ENCODE data around the gene DTNBP1.

DTNBP1 gene

DNA sequence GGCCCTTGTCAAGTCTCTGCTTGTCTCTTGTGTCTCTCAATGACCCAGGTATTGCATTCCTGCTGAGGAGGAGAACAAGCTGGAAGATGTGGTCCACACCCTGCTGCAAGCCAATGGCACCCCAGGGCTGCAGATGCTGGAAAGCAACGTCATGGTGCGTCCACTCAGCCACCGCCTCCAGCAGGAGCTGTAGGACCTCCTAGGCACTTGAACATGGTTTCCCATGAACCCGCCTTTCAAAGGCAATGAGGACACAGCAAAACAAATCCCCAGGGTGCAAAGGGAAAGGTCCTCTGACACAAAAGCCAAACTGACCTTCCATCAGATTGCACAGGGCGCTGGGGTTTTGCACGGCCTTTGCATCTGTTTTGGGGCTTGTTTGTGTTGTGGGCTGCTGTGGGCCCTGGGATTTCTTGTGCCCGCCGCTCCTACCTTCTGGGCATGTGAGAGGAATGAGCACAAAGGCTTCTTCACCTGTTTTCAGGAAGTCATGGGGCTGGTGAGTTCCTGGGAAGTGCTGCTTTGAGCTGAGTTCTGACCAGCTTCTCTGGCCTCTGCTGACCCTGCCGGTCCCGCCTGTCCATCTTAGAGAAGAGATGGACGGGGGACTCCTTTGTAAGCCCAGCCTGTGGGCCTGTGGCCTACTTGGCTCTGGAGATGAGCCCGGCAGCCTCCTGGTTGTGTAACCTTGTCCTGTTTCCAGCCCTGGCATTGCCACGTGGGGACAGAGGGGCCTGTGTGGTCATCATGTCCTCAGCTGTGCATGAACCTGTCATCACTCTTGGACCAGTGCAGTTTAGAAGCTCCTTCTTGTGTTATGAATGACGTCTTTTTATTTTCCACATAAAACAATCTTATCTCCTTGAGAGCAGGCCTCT lies 151.3 kb downstream of the DTNBP1 start:
- no peak overlapping the region for H3K4me3 ChIP-seq (ENCODE audit: low read depth, low read length)
- no peak for DNase-seq (ENCODE audit: low read depth)
- TF ChIP-seq, protein P1, sequence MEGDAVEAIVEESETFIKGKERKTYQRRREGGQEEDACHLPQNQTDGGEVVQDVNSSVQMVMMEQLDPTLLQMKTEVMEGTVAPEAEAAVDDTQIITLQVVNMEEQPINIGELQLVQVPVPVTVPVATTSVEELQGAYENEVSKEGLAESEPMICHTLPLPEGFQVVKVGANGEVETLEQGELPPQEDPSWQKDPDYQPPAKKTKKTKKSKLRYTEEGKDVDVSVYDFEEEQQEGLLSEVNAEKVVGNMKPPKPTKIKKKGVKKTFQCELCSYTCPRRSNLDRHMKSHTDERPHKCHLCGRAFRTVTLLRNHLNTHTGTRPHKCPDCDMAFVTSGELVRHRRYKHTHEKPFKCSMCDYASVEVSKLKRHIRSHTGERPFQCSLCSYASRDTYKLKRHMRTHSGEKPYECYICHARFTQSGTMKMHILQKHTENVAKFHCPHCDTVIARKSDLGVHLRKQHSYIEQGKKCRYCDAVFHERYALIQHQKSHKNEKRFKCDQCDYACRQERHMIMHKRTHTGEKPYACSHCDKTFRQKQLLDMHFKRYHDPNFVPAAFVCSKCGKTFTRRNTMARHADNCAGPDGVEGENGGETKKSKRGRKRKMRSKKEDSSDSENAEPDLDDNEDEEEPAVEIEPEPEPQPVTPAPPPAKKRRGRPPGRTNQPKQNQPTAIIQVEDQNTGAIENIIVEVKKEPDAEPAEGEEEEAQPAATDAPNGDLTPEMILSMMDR (IDR thresholded peaks at IDR 0.05; ENCODE audit: low read depth, low read length, missing control alignments), result no peak

DNA sequence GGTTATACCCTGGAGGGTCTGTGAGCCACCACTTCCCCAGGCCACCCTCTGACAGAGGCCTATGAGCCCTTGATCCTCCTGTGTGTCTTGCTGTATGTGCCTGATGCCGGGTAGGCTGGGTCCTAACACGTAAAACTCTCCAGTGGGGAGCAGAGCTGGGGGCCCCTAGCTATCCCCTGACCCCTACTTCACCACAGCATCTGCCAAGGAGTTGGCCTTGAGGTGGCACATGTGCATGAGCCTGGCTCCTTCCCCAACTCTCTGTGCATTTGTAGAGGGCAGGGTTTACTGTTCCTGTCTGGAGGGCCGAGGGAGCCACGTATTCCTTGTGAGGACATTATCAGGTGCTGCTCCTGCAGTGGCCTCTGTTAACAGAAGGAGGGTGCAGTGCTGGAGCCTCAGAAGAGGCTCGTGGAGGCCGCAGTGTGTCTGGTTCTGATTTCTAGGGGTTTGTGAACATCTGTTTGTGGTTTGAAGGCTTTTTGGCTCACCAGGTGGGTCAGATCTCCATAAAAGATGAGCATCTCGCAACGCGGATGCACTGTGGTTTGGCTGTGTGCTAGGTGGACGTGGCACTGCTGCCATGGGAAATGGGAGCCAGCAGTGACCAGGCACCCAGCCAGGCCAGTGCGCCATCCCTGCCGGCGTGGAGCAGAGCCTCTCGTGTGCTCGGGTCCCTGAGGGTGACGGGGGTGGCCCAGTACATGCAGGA lies 152.1 kb downstream of the DTNBP1 start:
- no peak overlapping the region for H3K4me3 ChIP-seq (ENCODE audit: low read depth, low read length)
- TF ChIP-seq, protein P1 (IDR thresholded peaks at IDR 0.05; ENCODE audit: low read depth, low read length, missing control alignments), result no peak
- DNase-seq (ENCODE audit: low read depth), result no peak

DNA sequence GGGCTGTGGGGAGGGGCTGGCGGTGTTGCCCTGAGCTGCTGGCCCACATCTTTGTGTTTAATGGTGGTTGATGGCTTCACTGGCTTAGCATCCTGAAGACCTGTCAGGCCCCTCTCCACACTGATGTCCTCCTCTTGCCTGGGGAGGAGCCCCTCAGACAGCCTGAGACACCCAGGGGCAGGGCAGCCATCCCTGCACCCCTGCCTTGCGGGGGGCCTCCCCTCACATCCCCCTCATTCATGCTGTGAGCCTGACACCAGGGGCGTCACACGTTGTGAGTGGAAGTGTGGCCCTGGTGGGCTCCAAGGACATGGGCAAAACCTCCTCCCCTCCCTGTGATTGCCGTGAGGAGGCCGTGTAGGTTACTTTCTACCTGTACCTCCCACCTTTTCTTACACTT lies 152.7 kb downstream of the DTNBP1 start:
- TF ChIP-seq, protein P1 (IDR thresholded peaks at IDR 0.05; ENCODE audit: low read depth, low read length, missing control alignments), result no peak
- no peak for DNase-seq (ENCODE audit: low read depth)
- H3K4me3 ChIP-seq (ENCODE audit: low read depth, low read length), result no peak overlapping the region

DNA sequence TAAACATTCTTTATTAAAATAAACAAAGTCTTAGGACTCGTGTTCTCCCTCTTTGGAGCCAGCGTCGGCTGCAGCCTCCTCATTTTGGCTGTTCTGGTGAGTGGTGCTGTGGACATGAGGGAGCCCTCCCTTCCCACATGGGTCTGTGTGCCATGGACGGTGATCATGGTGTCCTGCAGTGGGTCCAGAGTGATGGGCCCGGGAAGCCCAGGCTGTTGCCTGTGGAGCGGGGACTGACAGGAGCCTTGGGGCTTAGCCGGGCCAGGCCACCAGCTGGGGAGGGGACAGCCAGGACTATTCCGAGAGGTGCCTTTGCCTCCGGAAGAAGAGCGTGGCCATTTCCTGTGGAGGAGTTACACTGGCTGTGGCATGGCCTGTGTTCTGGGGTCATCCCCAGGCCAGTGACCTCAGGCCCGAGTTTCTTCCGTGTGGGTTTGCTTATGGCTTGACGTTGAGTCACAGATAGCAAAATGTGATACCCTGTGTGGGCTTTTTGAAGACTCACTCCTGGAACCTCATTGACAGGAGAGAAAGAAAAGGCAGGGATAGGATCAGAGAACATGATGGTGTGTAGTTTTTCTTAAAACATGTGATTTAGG lies 153.4 kb downstream of the DTNBP1 start:
- TF ChIP-seq, protein P1 (IDR thresholded peaks at IDR 0.05; ENCODE audit: low read depth, low read length, missing control alignments), result no peak
- H3K4me3 ChIP-seq (ENCODE audit: low read depth, low read length), result no peak overlapping the region
- no peak for DNase-seq (ENCODE audit: low read depth)

DNA sequence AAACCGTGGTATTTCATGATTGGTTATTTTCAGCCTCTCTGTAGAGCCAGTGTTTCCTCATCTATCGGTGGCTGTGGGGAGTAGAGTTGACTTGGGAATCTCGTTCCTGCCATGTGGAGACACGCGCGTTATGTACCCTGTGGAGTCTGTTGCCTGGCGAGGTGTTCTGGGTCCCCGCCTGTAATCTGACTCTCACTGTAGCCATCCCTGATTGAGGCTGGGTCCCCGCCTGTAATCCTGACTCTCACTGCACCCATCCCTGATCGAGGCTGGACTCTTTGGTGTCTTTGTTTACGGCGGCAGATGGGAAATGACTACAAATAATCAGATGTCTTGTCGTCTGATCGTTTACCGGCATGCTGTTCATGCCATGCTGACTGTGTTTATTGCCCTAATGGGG lies 153.9 kb downstream of the DTNBP1 start:
- TF ChIP-seq, protein P1 (IDR thresholded peaks at IDR 0.05; ENCODE audit: low read depth, low read length, missing control alignments), result no peak
- H3K4me3 ChIP-seq (ENCODE audit: low read depth, low read length), result no peak overlapping the region
- no peak for DNase-seq (ENCODE audit: low read depth)

DNA sequence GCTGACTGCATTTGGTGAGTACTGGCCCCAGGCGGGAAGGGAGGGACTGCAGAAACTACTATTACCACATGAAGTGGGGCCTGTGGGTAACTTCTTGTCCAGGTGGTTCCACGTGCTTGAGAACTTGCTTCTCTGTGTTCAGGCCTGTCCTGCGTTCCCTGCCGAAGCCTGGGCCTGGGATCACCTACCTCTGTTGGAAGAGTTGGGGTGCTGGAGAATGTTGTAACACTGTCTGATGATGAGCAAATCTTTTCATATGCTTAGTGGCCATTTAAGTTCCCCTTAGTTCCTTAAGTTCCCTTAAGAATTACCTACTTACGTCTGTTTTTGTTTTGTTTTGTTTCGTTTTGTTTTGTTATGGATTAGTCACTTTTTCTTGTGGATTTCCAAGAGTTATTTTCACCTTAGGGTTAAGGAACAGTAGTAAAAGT lies 154.4 kb downstream of the DTNBP1 start:
- DNase-seq (ENCODE audit: low read depth), result no peak
- TF ChIP-seq, protein P1 (IDR thresholded peaks at IDR 0.05; ENCODE audit: low read depth, low read length, missing control alignments), result no peak

More for the DNA sequence above, 154.4 kb downstream of the DTNBP1 start:
- H3K4me3 ChIP-seq (ENCODE audit: low read depth, low read length), result no peak overlapping the region

All from GM12864 (cell line).